GM13976 (cell line): ENCODE results near the gene CAMK1D.

Experiments used
- DNase-seq: peaks from one replicate; pipeline ENCODE4 v3.0.0; 2012; ENCODE audit warnings: low spot score
- in situ Hi-C: fragments of 300-500 bp; cut with MboI; formaldehyde crosslinking; loops from one replicate; pipeline ENCODE4 v1.12.0; 2022; ENCODE audit warnings: low sequenced_read_pairs, mixed read lengths, inconsistent platforms; ENCODE audit not compliant: unreplicated experiment
- TF ChIP-seq, protein P1 (sequence below): IDR thresholded peaks from 2 replicates; pipeline ENCODE4 v1.5.1; 2012; ENCODE audit warnings: borderline replicate concordance, mild to moderate bottlenecking; ENCODE audit not compliant: insufficient read depth; ENCODE audit errors: extremely low read depth, missing control alignments, control extremely low read depth

The CAMK1D gene

DNA sequence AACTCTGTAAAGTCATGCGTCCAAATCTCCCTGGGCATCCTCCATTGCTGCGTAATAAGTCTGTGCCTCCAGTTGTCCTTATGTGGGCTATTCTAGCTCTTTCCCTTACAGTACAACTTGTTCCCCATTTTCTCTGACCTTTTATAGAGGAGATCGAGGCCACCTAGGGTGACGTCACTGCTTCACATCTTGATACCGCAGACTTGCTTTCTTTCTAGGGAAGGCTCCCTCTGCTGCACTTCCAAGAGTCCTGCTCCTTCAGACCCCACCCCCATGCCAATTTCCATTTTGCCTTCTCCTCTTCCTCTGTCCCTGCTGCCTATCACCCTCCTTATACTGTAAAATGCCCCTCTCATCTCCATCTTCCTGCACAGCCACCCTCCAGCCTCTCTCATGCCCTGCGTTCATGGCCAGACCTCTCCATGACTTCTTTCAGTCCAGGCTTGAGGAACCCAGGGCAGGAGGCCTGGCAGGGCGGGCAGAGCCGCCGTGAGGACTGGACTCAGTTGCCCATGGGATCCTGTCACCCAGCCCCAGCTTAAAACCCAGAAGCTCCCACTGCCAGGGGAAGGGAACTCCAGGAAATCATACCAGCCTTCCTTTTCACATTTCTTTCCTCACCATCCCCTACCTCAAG, 57.5 kb downstream of the CAMK1D start:
- no peak for DNase-seq
- TF ChIP-seq, protein P1, sequence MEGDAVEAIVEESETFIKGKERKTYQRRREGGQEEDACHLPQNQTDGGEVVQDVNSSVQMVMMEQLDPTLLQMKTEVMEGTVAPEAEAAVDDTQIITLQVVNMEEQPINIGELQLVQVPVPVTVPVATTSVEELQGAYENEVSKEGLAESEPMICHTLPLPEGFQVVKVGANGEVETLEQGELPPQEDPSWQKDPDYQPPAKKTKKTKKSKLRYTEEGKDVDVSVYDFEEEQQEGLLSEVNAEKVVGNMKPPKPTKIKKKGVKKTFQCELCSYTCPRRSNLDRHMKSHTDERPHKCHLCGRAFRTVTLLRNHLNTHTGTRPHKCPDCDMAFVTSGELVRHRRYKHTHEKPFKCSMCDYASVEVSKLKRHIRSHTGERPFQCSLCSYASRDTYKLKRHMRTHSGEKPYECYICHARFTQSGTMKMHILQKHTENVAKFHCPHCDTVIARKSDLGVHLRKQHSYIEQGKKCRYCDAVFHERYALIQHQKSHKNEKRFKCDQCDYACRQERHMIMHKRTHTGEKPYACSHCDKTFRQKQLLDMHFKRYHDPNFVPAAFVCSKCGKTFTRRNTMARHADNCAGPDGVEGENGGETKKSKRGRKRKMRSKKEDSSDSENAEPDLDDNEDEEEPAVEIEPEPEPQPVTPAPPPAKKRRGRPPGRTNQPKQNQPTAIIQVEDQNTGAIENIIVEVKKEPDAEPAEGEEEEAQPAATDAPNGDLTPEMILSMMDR = no peak
- in situ Hi-C loops = no loop called here

DNA sequence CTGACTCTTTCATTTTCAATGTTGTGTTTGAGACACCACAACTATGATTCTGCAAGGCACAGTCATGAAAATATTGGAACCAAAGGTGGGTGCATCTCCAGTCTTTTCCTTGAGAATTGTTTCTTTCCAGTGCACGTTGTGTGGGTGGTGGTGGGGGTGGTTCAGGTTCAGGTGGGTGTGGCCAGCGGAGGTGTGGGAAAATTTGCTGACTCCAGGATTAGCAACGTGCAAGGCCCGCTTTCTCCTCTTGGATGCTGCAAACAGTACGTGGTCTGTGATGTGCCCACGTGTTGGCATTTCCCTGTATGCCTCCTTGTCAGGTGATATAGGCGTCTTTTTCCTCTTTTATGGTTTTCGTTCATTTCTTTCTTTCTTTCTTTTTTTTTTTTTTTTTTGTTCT, 59.1 kb downstream of the CAMK1D start:
- in situ Hi-C loops = no loop called here
- TF ChIP-seq, protein P1 = no peak

DNA sequence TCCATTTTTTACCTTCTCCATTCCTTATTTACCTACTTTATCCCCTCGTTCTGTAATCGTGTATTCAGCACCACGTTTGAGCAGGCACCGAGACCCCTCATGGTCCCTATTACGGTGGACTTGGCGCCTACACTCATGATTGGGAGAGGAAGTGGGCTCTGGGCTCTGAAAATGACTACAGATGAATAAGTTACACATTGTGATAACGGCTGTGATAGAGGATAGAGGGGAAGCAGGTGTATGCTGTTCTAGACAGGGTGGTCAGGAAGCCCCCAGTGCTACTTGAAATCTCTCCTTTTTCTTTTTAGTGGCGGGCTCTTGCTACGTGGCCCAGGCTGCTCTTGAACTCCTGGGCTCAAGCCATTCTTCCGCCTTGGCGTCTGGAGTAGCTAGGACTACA, 59.8 kb downstream of the CAMK1D start:
- TF ChIP-seq, protein P1 = no peak
- in situ Hi-C loops = no loop called here

More for the DNA sequence above, 59.1 kb downstream of the CAMK1D start:
- DNase-seq = no peak

DNA sequence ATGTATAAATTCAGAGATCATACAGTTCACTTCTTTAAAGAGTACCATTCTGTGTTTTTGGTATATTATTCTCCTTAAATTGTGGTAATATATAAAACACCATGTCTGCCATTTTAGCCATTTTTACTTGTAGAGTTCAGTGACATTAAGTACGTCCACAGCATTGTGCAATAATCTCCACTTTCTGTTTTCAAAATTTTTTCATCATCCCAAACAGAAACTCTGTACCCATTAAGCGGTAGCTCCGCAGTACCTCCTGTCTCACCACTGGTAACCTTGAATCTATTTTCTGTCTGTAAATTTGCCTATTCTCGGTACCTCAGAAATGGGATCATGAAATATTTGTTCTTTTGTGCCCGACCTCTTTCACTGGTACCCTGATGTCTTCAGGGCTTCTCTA, 60.3 kb downstream of the CAMK1D start:
- no peak for DNase-seq
- TF ChIP-seq, protein P1 = no peak
- in situ Hi-C loops = no loop called here

More for the DNA sequence above, 59.8 kb downstream of the CAMK1D start:
- no peak for DNase-seq

DNA sequence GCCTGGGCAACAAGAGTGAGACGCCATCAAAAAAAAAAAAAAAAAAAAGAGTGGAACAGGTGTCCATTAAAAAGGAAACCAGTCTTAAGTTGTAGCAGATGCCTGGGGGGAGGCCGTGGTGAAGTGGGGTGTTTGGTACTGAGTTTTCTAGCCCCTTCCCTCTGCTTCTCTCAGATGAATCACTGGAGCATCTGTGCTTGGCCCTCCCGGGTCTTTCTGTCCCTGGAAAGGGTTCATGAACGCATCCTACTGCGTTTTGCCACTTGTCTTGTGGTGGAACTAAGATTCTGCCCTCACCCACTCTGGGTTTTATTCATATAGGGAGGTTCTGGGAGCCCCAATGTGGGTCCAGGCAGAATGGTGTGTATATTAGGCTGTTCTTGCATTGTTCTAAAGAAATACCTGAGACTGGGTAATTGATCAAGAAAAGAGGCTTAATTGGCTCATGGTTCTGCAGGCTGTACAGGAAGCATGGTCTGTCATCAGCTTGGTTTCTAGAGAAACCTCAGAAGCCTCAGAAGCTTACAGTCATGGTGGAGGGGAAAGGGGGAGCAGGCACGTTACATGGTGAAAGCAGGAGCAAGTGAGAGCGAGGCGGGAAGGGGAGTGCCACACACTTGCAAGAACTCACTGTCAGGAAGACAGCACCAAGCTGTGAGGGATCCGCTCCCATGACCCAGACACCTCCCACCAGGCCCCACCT, 63.5 kb downstream of the CAMK1D start:
- in situ Hi-C loops = no loop called here
- TF ChIP-seq, protein P1 = no peak
- no peak for DNase-seq

DNA sequence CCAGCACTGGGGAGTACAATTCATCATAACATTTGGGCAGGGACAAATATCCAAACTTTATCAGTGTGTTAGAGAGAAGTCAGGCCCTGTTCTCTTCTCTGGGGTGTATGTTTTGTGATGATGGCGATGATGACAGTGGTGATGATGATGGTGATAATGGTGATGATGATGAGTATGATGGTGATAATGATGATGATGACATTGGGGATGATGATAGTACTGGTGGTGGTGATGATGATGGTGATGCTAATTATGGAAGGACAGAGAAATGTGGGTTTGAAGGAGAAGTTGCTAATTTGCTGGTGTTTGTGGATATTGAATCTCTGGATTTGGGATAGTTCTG, 64.0 kb downstream of the CAMK1D start:
- TF ChIP-seq, protein P1 = no peak
- no peak for DNase-seq
- in situ Hi-C loops = no loop called here
